ENCODE measurements around the gene MRPS6. TPM values are rescaled to one million over a fixed set of nuclear protein-coding genes. Genes with fewer than 3 reads are reported as not detected.

MRPS6 gene
- total RNA-seq, 1 experiment from 2014 or later = 32.8 TPM

- no peaks in the 10 kb centered on the region for H3K27me3 ChIP-seq (ENCODE audit: low read length)
- POLR2A ChIA-PET (ENCODE audit: unreplicated experiment) = no interaction called here
Observed at GRCh38 chr21:34184232-34184631, 110.9 kb downstream of the MRPS6 start.

GRCh38 chr21:34185026-34185750 lies 111.8 kb downstream of the MRPS6 start:
- H3K4me2 ChIP-seq (ENCODE audit: low read length) = no peak overlapping the region
- no TSS peak for BruUV-seq (replicated peaks)
- DNase-seq (no peak), ATAC-seq (no peak)
- H3K9me2 ChIP-seq (replicated peaks; ENCODE audit: low read length) = no peaks in the 10 kb centered on the region
- ChIA-PET POLR2A (ENCODE audit: unreplicated experiment) (no interaction called here), CTCF (no interaction called here)
- no peaks in the 10 kb centered on the region for H4K20me1 ChIP-seq (ENCODE audit: low read length)
- intact Hi-C loops (cut with micrococcal nuclease) = no loop called here
- no peak for TF ChIP-seq EZH2 (IDR thresholded peaks at IDR 0.05; ENCODE audit: low read length, unreplicated experiment)
- no peak for TF ChIP-seq CTCF (conservative IDR thresholded peaks at IDR 0.05; ENCODE audit: low read depth, low read length)
- TF ChIP-seq EZH2phosphoT487 (IDR thresholded peaks at IDR 0.05; ENCODE audit: borderline replicate concordance, low read length) = no peak
- H3K4me3 ChIP-seq (ENCODE audit: low read length) = no peak overlapping the region
- no peaks in the 10 kb centered on the region for H3K4me1 ChIP-seq (ENCODE audit: insufficient read depth, low read length)
- no peak overlapping the region for H3K27ac ChIP-seq (ENCODE audit: low read length)
- H3K79me2 ChIP-seq (ENCODE audit: low read length) = no peaks in the 10 kb centered on the region
- H3F3A ChIP-seq (ENCODE audit: low read length, unreplicated experiment) = no peaks in the 10 kb centered on the region
- H3K27me3 ChIP-seq (ENCODE audit: low read length) = no peaks in the 10 kb centered on the region
- no peak overlapping the region for H3K9ac ChIP-seq (ENCODE audit: low read length)
- H2AFZ ChIP-seq (ENCODE audit: low read length) = no peak overlapping the region
- no peaks in the 10 kb centered on the region for H3K9me3 ChIP-seq (ENCODE audit: low read length)
- no peaks in the 10 kb centered on the region for H3K36me3 ChIP-seq (ENCODE audit: low read depth, low read length)

More at GRCh38 chr21:34184232-34184631, 110.9 kb downstream of the MRPS6 start:
- Histone ChIP-seq H3K4me1 (ENCODE audit: insufficient read depth, low read length) (no peaks in the 10 kb centered on the region), H3K9me3 (ENCODE audit: low read length) (no peaks in the 10 kb centered on the region), H2AFZ (ENCODE audit: low read length) (no peak overlapping the region), H3F3A (ENCODE audit: low read length, unreplicated experiment) (no peaks in the 10 kb centered on the region), H3K79me2 (ENCODE audit: low read length) (no peaks in the 10 kb centered on the region), H3K9me2 (replicated peaks; ENCODE audit: low read length) (no peaks in the 10 kb centered on the region), H4K20me1 (ENCODE audit: low read length) (no peaks in the 10 kb centered on the region), H3K36me3 (ENCODE audit: low read depth, low read length) (no peaks in the 10 kb centered on the region), H3K4me3 (ENCODE audit: low read length) (no peak overlapping the region), H3K4me2 (ENCODE audit: low read length) (no peak overlapping the region), H3K27ac (ENCODE audit: low read length) (no peak overlapping the region), H3K9ac (ENCODE audit: low read length) (no peak overlapping the region)
- TF ChIP-seq EZH2 (IDR thresholded peaks at IDR 0.05; ENCODE audit: low read length, unreplicated experiment) (no peak), CTCF (conservative IDR thresholded peaks at IDR 0.05; ENCODE audit: low read depth, low read length) (no peak), EZH2phosphoT487 (IDR thresholded peaks at IDR 0.05; ENCODE audit: borderline replicate concordance, low read length) (no peak)
- ATAC-seq (no peak), DNase-seq (no peak)
- intact Hi-C loops (cut with micrococcal nuclease) = no loop called here
- BruUV-seq (replicated peaks) = no TSS peak
- CTCF ChIA-PET = no interaction called here

- Histone ChIP-seq H3K4me2 (ENCODE audit: low read length) (no peak overlapping the region), H3K79me2 (ENCODE audit: low read length) (no peaks in the 10 kb centered on the region), H3K4me3 (ENCODE audit: low read length) (no peak overlapping the region), H3K27me3 (ENCODE audit: low read length) (no peaks in the 10 kb centered on the region), H4K20me1 (ENCODE audit: low read length) (no peaks in the 10 kb centered on the region), H3K36me3 (ENCODE audit: low read depth, low read length) (no peaks in the 10 kb centered on the region), H2AFZ (ENCODE audit: low read length) (no peak overlapping the region), H3F3A (ENCODE audit: low read length, unreplicated experiment) (no peaks in the 10 kb centered on the region), H3K4me1 (ENCODE audit: insufficient read depth, low read length) (no peaks in the 10 kb centered on the region), H3K9ac (ENCODE audit: low read length) (no peak overlapping the region), H3K9me3 (ENCODE audit: low read length) (no peaks in the 10 kb centered on the region), H3K27ac (ENCODE audit: low read length) (no peak overlapping the region), H3K9me2 (replicated peaks; ENCODE audit: low read length) (no peaks in the 10 kb centered on the region)
- ChIA-PET POLR2A (ENCODE audit: unreplicated experiment) (no interaction called here), CTCF (no interaction called here)
- ATAC-seq = no peak
- TF ChIP-seq EZH2 (IDR thresholded peaks at IDR 0.05; ENCODE audit: low read length, unreplicated experiment) (no peak), EZH2phosphoT487 (IDR thresholded peaks at IDR 0.05; ENCODE audit: borderline replicate concordance, low read length) (no peak), CTCF (conservative IDR thresholded peaks at IDR 0.05; ENCODE audit: low read depth, low read length) (no peak)
- no peak for DNase-seq
- BruUV-seq (replicated peaks) = no TSS peak
- intact Hi-C loops (cut with micrococcal nuclease) = no loop called here
Observed at GRCh38 chr21:34186109-34186719, 112.8 kb downstream of the MRPS6 start.

Data from PC-3 (cell line).